GM23338 (cell line): ENCODE measurements around the gene ASPSCR1.

Experiments
- CREB1 ChIP-seq: fragments of 250-450 bp; sonication (Bioruptor Pico); IDR thresholded peaks from 2 replicates; pipeline ENCODE4 v1.5.0; 2020; ENCODE audit warnings: low read depth, mild to moderate bottlenecking, moderate library complexity
- CTCF ChIP-seq, 2 experiments: fragments of 200-600 bp in 1 of 2; sonication (generic) in 1 of 2; conservative IDR thresholded peaks; 2 replicates each; pipeline versions ENCODE4 v1.5.1 to v1.6.1; 2016 to 2017; ENCODE audit warnings: antibody characterized with exemption in 2 of 2, low read depth in 2 of 2, mild to moderate bottlenecking in 2 of 2, moderate library complexity in 1 of 2
- ETS1 ChIP-seq: IDR thresholded peaks from 2 replicates; pipeline ENCODE4 v1.6.1; 2016; ENCODE audit warnings: antibody characterized with exemption
- EZH2 ChIP-seq: fragments of 200-600 bp; sonication (generic); IDR thresholded peaks from one replicate; pipeline ENCODE4 v1.8.0; 2017; ENCODE audit warnings: antibody characterized with exemption, mild to moderate bottlenecking, low read depth; ENCODE audit not compliant: unreplicated experiment
- JUNB ChIP-seq: IDR thresholded peaks from one replicate; pipeline ENCODE4 v1.6.1; 2016; ENCODE audit warnings: antibody characterized with exemption; ENCODE audit not compliant: unreplicated experiment
- POLR2AphosphoS5 ChIP-seq: IDR thresholded peaks from 2 replicates; pipeline ENCODE4 v1.6.1; 2016; ENCODE audit warnings: antibody characterized with exemption, low read depth
- REST ChIP-seq: IDR thresholded peaks from one replicate; pipeline ENCODE4 v1.6.1; 2018; ENCODE audit warnings: antibody characterized with exemption; ENCODE audit not compliant: unreplicated experiment
- ZNF114 ChIP-seq: fragments of 250-450 bp; sonication (Bioruptor Pico); IDR thresholded peaks from 2 replicates; pipeline ENCODE4 v1.5.0; 2020; ENCODE audit warnings: mild to moderate bottlenecking, moderate library complexity
- ZNF331 ChIP-seq: fragments of 250-450 bp; sonication (Bioruptor Pico); IDR thresholded peaks from 2 replicates; pipeline ENCODE4 v1.5.0; 2020; ENCODE audit warnings: low read depth, mild to moderate bottlenecking, moderate library complexity

GRCh38 chr17:82047379-82047778, 70.0 kb downstream of the ASPSCR1 start:
- TF ChIP-seq POLR2AphosphoS5 (no peak), CTCF (conservative IDR thresholded peaks at IDR 0.05; ENCODE audit: low read depth in 2 of 2) (no peak), EZH2 (no peak), ZNF114 (no peak), JUNB (no peak), CREB1 (no peak), REST (no peak), ZNF331 (CRISPR knock-in tag) (no peak), ETS1 (no peak)
